Ishikawa (cell line): ENCODE measurements around the gene CDCA8.

Experiments used
- MAX ChIP-seq: IDR thresholded peaks from 2 replicates; pipeline ENCODE4 v1.6.1; 2012
- TAF1 ChIP-seq: IDR thresholded peaks from 2 replicates; pipeline ENCODE4 v1.6.1; 2012; ENCODE audit warnings: low read depth, mild to moderate bottlenecking
- ZBTB7A ChIP-seq: IDR thresholded peaks from 2 replicates; pipeline ENCODE4 v1.6.1; 2012; ENCODE audit warnings: low read depth
- TF ChIP-seq, protein P1 (sequence below): IDR thresholded peaks from 2 replicates; pipeline ENCODE4 v1.6.1; 2012; ENCODE audit warnings: low read depth, mild to moderate bottlenecking

DNA sequence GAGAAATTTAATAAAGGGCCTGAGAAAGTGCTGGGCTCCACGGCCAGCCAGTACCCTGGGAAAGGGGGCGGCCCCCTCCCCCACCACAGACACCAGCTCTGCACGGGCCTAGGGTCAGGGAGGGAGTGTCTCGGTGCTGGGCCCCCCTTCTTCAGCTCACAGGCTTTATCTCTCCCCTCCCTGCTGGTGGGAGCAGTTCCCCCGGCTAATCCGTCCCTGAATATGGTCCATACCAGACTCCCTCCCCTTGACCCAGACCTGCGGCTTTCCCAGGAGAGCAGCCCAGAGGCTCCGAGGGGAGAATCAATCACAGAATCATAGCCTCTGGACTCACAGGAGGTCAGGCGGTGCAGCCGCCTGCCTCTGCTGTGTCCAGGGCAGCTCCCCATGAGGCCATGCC is 31.7 kb upstream of the CDCA8 start:
- TF ChIP-seq, protein P1, sequence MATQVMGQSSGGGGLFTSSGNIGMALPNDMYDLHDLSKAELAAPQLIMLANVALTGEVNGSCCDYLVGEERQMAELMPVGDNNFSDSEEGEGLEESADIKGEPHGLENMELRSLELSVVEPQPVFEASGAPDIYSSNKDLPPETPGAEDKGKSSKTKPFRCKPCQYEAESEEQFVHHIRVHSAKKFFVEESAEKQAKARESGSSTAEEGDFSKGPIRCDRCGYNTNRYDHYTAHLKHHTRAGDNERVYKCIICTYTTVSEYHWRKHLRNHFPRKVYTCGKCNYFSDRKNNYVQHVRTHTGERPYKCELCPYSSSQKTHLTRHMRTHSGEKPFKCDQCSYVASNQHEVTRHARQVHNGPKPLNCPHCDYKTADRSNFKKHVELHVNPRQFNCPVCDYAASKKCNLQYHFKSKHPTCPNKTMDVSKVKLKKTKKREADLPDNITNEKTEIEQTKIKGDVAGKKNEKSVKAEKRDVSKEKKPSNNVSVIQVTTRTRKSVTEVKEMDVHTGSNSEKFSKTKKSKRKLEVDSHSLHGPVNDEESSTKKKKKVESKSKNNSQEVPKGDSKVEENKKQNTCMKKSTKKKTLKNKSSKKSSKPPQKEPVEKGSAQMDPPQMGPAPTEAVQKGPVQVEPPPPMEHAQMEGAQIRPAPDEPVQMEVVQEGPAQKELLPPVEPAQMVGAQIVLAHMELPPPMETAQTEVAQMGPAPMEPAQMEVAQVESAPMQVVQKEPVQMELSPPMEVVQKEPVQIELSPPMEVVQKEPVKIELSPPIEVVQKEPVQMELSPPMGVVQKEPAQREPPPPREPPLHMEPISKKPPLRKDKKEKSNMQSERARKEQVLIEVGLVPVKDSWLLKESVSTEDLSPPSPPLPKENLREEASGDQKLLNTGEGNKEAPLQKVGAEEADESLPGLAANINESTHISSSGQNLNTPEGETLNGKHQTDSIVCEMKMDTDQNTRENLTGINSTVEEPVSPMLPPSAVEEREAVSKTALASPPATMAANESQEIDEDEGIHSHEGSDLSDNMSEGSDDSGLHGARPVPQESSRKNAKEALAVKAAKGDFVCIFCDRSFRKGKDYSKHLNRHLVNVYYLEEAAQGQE = no peak
- TF ChIP-seq MAX (no peak), TAF1 (no peak), ZBTB7A (no peak)
